Sigmoid colon (tissue), 4 donors: ENCODE data around the gene PLIN4.

ENCODE experiments used
- EP300 ChIP-seq, 4 donors: sonication (generic); formaldehyde crosslinking; IDR thresholded peaks; one replicate each; pipeline ENCODE4 v1.6.1; 2017; ENCODE audit warnings: antibody characterized with exemption in 4 of 4
- POLR2AphosphoS5 ChIP-seq, 4 donors: sonication (generic); formaldehyde crosslinking; IDR thresholded peaks; one replicate each; pipeline ENCODE4 v1.6.1; 2017; ENCODE audit warnings: antibody characterized with exemption in 4 of 4
- TF ChIP-seq, protein P1 (sequence below), 4 experiments: fragments of 450-650 bp in 3 of 4; fragments of 200-600 bp in 1 of 4; IDR thresholded peaks; one replicate each; pipeline ENCODE4 v1.5.1; 2016 to 2019; ENCODE audit warnings: antibody characterized with exemption in 4 of 4, mild to moderate bottlenecking in 3 of 4, moderate library complexity in 2 of 4

DNA sequence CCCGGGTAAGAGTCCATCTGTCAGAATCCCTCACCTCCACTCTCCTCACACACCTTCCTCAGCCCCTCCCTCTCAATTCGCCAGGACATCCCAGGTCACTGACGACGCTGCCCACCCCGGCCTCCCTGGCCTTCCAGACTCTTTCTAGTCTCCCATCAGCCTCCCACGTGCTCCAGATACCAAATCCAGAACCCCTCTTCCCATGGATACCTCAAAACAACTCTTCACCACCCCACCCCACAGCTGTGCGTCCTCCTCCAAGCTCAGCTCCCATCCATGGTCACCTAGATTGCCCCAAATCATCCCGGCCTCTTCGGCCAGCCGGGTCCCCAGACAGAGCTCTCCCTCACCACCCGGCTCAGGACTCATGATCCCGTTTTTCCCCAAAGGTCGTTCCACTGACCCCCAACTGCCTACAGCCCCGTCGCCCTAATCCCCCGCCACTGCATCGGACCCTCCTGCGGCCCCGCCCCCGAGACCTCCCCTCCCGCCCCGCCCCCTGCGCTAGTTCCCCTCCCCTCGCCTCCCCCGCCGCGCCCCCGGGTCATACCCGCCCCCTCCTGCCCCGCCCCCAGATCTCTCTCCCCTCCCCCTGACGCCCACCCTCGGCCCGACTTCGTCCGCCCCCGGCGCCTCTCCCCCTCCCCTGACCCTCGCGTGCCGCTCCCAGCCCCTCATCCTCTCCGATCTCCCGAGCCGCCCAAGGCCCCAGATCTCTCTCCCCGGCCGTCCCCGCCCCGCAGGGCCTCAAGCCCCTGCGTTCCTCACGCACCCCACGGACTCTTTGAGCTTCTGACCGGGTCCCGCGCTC, 61.2 kb downstream of the PLIN4 start:
- TF ChIP-seq EP300 (IDR thresholded peaks at IDR 0.05) (no peak), POLR2AphosphoS5 (IDR thresholded peaks at IDR 0.05) (no peak)
- TF ChIP-seq, protein P1, sequence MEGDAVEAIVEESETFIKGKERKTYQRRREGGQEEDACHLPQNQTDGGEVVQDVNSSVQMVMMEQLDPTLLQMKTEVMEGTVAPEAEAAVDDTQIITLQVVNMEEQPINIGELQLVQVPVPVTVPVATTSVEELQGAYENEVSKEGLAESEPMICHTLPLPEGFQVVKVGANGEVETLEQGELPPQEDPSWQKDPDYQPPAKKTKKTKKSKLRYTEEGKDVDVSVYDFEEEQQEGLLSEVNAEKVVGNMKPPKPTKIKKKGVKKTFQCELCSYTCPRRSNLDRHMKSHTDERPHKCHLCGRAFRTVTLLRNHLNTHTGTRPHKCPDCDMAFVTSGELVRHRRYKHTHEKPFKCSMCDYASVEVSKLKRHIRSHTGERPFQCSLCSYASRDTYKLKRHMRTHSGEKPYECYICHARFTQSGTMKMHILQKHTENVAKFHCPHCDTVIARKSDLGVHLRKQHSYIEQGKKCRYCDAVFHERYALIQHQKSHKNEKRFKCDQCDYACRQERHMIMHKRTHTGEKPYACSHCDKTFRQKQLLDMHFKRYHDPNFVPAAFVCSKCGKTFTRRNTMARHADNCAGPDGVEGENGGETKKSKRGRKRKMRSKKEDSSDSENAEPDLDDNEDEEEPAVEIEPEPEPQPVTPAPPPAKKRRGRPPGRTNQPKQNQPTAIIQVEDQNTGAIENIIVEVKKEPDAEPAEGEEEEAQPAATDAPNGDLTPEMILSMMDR (IDR thresholded peaks at IDR 0.05): no peak
